ENCODE measurements around the gene FBXO4. TPM values are rescaled to one million over a fixed set of nuclear protein-coding genes. Genes with fewer than 3 reads are reported as not detected.

The FBXO4 gene
- total RNA-seq, 2 donors from 2014 or later = 1.8 to 1.9 TPM

GRCh38 chr5:41925555-41925951 lies 472 bp downstream of the FBXO4 start:
- WGBS, 2 experiments (ENCODE audit: insufficient coverage in 1 of 2, insufficient read length in 1 of 2) = 68 to 90% methylated on average over 10 to 18 of the region's 18 CpGs
- peaks cover 7% of the 10 kb centered on the region for H3K36me3 Mint-ChIP-seq (ENCODE audit: low read depth)
- no peak overlapping the region for H3K27ac ChIP-seq (ENCODE audit: low read depth, low read length)

GRCh38 chr5:41927604-41928003 lies 2.5 kb downstream of the FBXO4 start:
- TF ChIP-seq CTCF (conservative IDR thresholded peaks at IDR 0.05) = no peak
- DNase-seq = no peak
- H3K4me1 Mint-ChIP-seq = peaks cover 4% of the 10 kb centered on the region
- H3K4me1 ChIP-seq (ENCODE audit: control insufficient read depth, insufficient read depth, low read length) = no peaks in the 10 kb centered on the region
- H3K27me3 ChIP-seq (ENCODE audit: control insufficient read depth, insufficient read depth, low read length, poor library complexity, severe bottlenecking) = no peaks in the 10 kb centered on the region
- peaks cover 2% of the 10 kb centered on the region for H3K27me3 Mint-ChIP-seq (ENCODE audit: insufficient read depth)
- no peaks in the 10 kb centered on the region for H3K36me3 Mint-ChIP-seq (ENCODE audit: low read depth)
- H3K4me3 Mint-ChIP-seq = no peak overlapping the region
- H3K4me3 ChIP-seq (ENCODE audit: low read length) = no peak overlapping the region
- no peaks in the 10 kb centered on the region for H3K9me3 ChIP-seq (ENCODE audit: control insufficient read depth, low read length)
- no peak overlapping the region for H3K9ac ChIP-seq (ENCODE audit: extremely low read depth, low read length, poor library complexity, severe bottlenecking)
- no peak overlapping the region for H3K27ac ChIP-seq (ENCODE audit: low read depth, low read length)
- H3K36me3 ChIP-seq (ENCODE audit: control insufficient read depth, insufficient read depth, low read length) = peaks cover 6% of the 10 kb centered on the region
- WGBS, 2 experiments (ENCODE audit: insufficient coverage in 1 of 2, insufficient read length in 1 of 2) = 84 to 100% methylated on average over 1 to 3 of the region's 4 CpGs
- no peak overlapping the region for H3K27ac Mint-ChIP-seq
- H3K9me3 Mint-ChIP-seq = no peaks in the 10 kb centered on the region

More at GRCh38 chr5:41925555-41925951, 472 bp downstream of the FBXO4 start:
- DNase-seq = no peak
- no peak for TF ChIP-seq CTCF (conservative IDR thresholded peaks at IDR 0.05)
- H3K9ac ChIP-seq (ENCODE audit: extremely low read depth, low read length, poor library complexity, severe bottlenecking) = no peak overlapping the region
- H3K4me1 Mint-ChIP-seq = peaks cover 4% of the 10 kb centered on the region
- peaks cover 20% of the 10 kb centered on the region for H3K36me3 ChIP-seq (ENCODE audit: control insufficient read depth, insufficient read depth, low read length)
- H3K4me3 ChIP-seq (ENCODE audit: low read length) = peak overlapping the region; percentile 67
- peaks cover 2% of the 10 kb centered on the region for H3K27me3 Mint-ChIP-seq (ENCODE audit: insufficient read depth)
- no peaks in the 10 kb centered on the region for H3K4me1 ChIP-seq (ENCODE audit: control insufficient read depth, insufficient read depth, low read length)
- H3K9me3 ChIP-seq (ENCODE audit: control insufficient read depth, low read length) = no peaks in the 10 kb centered on the region
- no peak overlapping the region for H3K27ac Mint-ChIP-seq
- peak overlapping the region; percentile 69 for H3K4me3 Mint-ChIP-seq
- no peaks in the 10 kb centered on the region for H3K9me3 Mint-ChIP-seq
- H3K27me3 ChIP-seq (ENCODE audit: control insufficient read depth, insufficient read depth, low read length, poor library complexity, severe bottlenecking) = no peaks in the 10 kb centered on the region

GRCh38 chr5:41929035-41929434 lies 4.0 kb downstream of the FBXO4 start:
- Histone ChIP-seq H3K36me3 (ENCODE audit: control insufficient read depth, insufficient read depth, low read length) (no peaks in the 10 kb centered on the region), H3K27me3 (ENCODE audit: control insufficient read depth, insufficient read depth, low read length, poor library complexity, severe bottlenecking) (no peaks in the 10 kb centered on the region), H3K4me3 (ENCODE audit: low read length) (no peak overlapping the region), H3K9ac (ENCODE audit: extremely low read depth, low read length, poor library complexity, severe bottlenecking) (no peak overlapping the region), H3K27ac (ENCODE audit: low read depth, low read length) (no peak overlapping the region), H3K4me1 (ENCODE audit: control insufficient read depth, insufficient read depth, low read length) (no peaks in the 10 kb centered on the region), H3K9me3 (ENCODE audit: control insufficient read depth, low read length) (no peaks in the 10 kb centered on the region)
- Mint-ChIP-seq H3K4me1 (peaks cover 4% of the 10 kb centered on the region), H3K27ac (no peak overlapping the region), H3K4me3 (no peak overlapping the region), H3K27me3 (ENCODE audit: insufficient read depth) (peaks cover 2% of the 10 kb centered on the region), H3K36me3 (ENCODE audit: low read depth) (no peaks in the 10 kb centered on the region), H3K9me3 (no peaks in the 10 kb centered on the region)
- TF ChIP-seq CTCF (conservative IDR thresholded peaks at IDR 0.05) = no peak
- DNase-seq = no peak

Data from endodermal cell (in vitro differentiated cells).